Measurements from ENCODE around the gene TMPRSS11E. TPM values are rescaled to one million over a fixed set of nuclear protein-coding genes. Genes with fewer than 3 reads are reported as not detected.

Gene TMPRSS11E
- total RNA-seq, 3 donors from 2014 or later = 1.3 to 3.3 TPM; not detected in 1

GRCh38 chr4:68461790-68462189, 14.5 kb downstream of the TMPRSS11E start:
- H3K4me3 ChIP-seq = no peak overlapping the region
- H3K27me3 ChIP-seq = no peaks in the 10 kb centered on the region
- H3K36me3 ChIP-seq = no peaks in the 10 kb centered on the region
- TF ChIP-seq POLR2AphosphoS5 (IDR thresholded peaks at IDR 0.05) = no peak
- TF ChIP-seq CTCF (IDR thresholded peaks at IDR 0.05) = no peak
- no peak for TF ChIP-seq POLR2A (IDR thresholded peaks at IDR 0.05)
- intact Hi-C loops (cut with DNase I; ENCODE audit: low total_unique reads) = no loop called here
- no peak for DNase-seq (ENCODE audit: low spot score in 2 of 2)
- H3K4me1 ChIP-seq = no peaks in the 10 kb centered on the region
- H3K9me3 ChIP-seq = no peaks in the 10 kb centered on the region
- H3K27ac ChIP-seq = no peak overlapping the region

DNA sequence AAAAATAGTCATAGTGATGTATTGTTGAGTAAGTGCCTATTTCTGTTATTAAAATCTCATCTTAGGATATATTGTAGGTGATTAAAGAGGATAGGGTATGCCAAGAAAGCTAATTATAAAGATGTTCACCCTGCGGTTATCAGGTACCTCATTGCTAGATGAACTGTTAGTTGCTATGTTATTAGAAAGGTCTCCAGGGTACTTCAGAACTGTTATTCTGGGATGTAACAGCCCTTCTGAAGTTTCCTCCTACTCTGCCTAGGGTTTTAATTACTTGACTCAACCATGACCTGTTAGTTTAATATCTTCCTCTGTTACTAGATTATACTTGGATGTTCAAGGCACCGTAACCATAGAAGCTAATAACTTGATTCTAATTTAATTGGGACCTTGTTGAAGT, 15.4 kb downstream of the TMPRSS11E start:
- no peaks in the 10 kb centered on the region for H3K36me3 ChIP-seq
- no peaks in the 10 kb centered on the region for H3K27me3 ChIP-seq
- H3K4me1 ChIP-seq = no peaks in the 10 kb centered on the region
- H3K4me3 ChIP-seq = no peak overlapping the region
- H3K27ac ChIP-seq = no peak overlapping the region
- TF ChIP-seq POLR2A (IDR thresholded peaks at IDR 0.05) = no peak
- no peak for TF ChIP-seq CTCF (IDR thresholded peaks at IDR 0.05)
- no peak for TF ChIP-seq POLR2AphosphoS5 (IDR thresholded peaks at IDR 0.05)
- intact Hi-C loops (cut with DNase I; ENCODE audit: low total_unique reads) = no loop called here
- no peak for DNase-seq (ENCODE audit: low spot score in 2 of 2)
- no peaks in the 10 kb centered on the region for H3K9me3 ChIP-seq

- intact Hi-C loops (cut with DNase I; ENCODE audit: low total_unique reads) = no loop called here
- Histone ChIP-seq H3K4me1 (no peaks in the 10 kb centered on the region), H3K27ac (peak overlapping the region; percentile 19 to 33), H3K27me3 (no peaks in the 10 kb centered on the region), H3K4me3 (no peak overlapping the region), H3K9me3 (peaks cover 0 to 1% of the 10 kb centered on the region in 2 donors), H3K36me3 (no peaks in the 10 kb centered on the region)
- no peak for DNase-seq (ENCODE audit: low spot score in 2 of 2)
- TF ChIP-seq POLR2A (IDR thresholded peaks at IDR 0.05) = no peak
- no peak for TF ChIP-seq CTCF (IDR thresholded peaks at IDR 0.05)
- no peak for TF ChIP-seq POLR2AphosphoS5 (IDR thresholded peaks at IDR 0.05)
Measured at GRCh38 chr4:68463796-68464195, 16.5 kb downstream of the TMPRSS11E start.

DNA sequence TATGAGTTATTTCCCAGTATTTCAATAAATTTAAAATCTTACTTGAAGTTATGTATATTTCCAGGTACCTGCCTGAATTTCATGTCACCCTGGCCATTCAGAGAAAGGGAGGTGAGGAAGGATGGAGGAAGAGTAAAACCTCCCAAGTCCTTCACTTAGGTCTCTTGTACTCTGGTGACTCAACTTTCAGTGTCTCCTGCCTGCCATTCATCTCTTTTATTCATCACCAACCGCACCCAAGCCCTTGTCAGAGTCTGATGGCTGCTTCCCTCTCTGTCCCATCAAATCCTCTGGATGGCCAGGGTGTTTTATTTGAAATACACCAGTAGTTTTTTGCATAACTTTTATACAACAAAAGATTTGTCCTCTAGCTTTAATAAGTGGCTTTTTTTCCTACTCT, 17.8 kb downstream of the TMPRSS11E start:
- intact Hi-C loops (cut with DNase I; ENCODE audit: low total_unique reads) = no loop called here
- DNase-seq (ENCODE audit: low spot score in 2 of 2) = no peak

GRCh38 chr4:68466185-68466584, 18.9 kb downstream of the TMPRSS11E start:
- no peaks in the 10 kb centered on the region for H3K27me3 ChIP-seq

More for the DNA sequence above, 17.8 kb downstream of the TMPRSS11E start:
- no peak for TF ChIP-seq CTCF (IDR thresholded peaks at IDR 0.05)
- no peak for TF ChIP-seq POLR2A (IDR thresholded peaks at IDR 0.05)
- no peak for TF ChIP-seq POLR2AphosphoS5 (IDR thresholded peaks at IDR 0.05)
- Histone ChIP-seq H3K9me3 (peaks cover 0 to 6% of the 10 kb centered on the region in 2 donors), H3K36me3 (no peaks in the 10 kb centered on the region), H3K4me1 (no peaks in the 10 kb centered on the region), H3K4me3 (no peak overlapping the region), H3K27me3 (no peaks in the 10 kb centered on the region), H3K27ac (no peak overlapping the region)

More at GRCh38 chr4:68466185-68466584, 18.9 kb downstream of the TMPRSS11E start:
- intact Hi-C loops (cut with DNase I; ENCODE audit: low total_unique reads) = no loop called here
- Histone ChIP-seq H3K4me3 (no peak overlapping the region), H3K4me1 (no peaks in the 10 kb centered on the region), H3K9me3 (peaks cover 0 to 6% of the 10 kb centered on the region in 2 donors), H3K27ac (no peak overlapping the region), H3K36me3 (no peaks in the 10 kb centered on the region)
- TF ChIP-seq CTCF (IDR thresholded peaks at IDR 0.05) (no peak), POLR2A (IDR thresholded peaks at IDR 0.05) (no peak), POLR2AphosphoS5 (IDR thresholded peaks at IDR 0.05) (no peak)
- no peak for DNase-seq (ENCODE audit: low spot score in 2 of 2)
